GM12874 (cell line): ENCODE measurements around the gene MCTP2.

ENCODE experiments used
- CTCF ChIP-seq: IDR thresholded peaks from 2 replicates; pipeline ENCODE4 v1.5.1; 2011; ENCODE audit warnings: low read depth, mild to moderate bottlenecking, control low read depth, low read length, moderate library complexity; ENCODE audit not compliant: insufficient read depth

The MCTP2 gene

GRCh38 chr15:94277485-94277884 is 46.1 kb downstream of the MCTP2 start:
- TF ChIP-seq CTCF, result no peak

- no peak for TF ChIP-seq CTCF
Measured at GRCh38 chr15:94279736-94280135, 48.4 kb downstream of the MCTP2 start.

- TF ChIP-seq CTCF, result no peak
Measured at GRCh38 chr15:94280301-94280700, 48.9 kb downstream of the MCTP2 start.

- TF ChIP-seq CTCF, result no peak
Measured at GRCh38 chr15:94282269-94283250, 51.2 kb downstream of the MCTP2 start.

GRCh38 chr15:94286583-94286982 is 55.2 kb downstream of the MCTP2 start:
- TF ChIP-seq CTCF, result no peak

GRCh38 chr15:94287794-94288246 is 56.5 kb downstream of the MCTP2 start:
- no peak for TF ChIP-seq CTCF

- no peak for TF ChIP-seq CTCF
Measured at GRCh38 chr15:94290730-94291129, 59.4 kb downstream of the MCTP2 start.
